ENCODE results near the gene IVD.

The IVD gene

DNA sequence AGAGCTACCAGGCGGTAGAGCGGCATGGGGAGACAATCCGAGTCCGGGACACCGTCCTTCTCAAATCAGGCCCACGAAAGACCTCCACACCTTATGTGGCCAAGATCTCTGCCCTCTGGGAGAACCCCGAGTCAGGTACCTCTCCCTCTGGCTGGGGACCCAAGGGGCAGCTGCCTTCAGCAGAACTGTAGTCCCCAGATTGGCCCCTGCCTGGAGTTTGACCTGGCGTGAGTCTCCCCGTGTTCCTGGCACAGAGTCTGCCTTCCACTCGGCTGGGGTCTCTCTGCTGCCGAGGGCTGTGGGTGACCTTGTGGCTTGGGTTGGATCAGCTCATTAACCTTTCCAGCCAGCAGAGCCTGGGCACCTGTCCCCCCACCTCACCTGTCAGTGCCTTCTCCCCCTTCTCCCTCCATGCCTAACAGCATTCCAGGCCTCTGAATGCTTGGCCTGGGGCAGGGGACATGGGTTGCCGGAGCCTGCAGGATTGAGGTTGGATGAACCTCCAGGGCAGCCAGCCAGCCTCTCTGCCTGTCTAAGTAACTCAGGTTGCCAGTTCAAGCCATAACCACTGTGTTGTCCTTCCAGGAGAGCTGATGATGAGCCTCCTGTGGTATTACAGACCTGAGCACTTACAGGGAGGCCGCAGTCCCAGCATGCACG is 58.4 kb downstream of the IVD start:
- no peaks in the 10 kb centered on the region for H3K9me3 ChIP-seq (ENCODE audit: control insufficient read depth, low read length)
- H3K4me1 ChIP-seq (ENCODE audit: control insufficient read depth, insufficient read depth, low read length, poor library complexity, severe bottlenecking) = no peaks in the 10 kb centered on the region
- no peak overlapping the region for H3K27ac ChIP-seq (ENCODE audit: low read depth, low read length, severe bottlenecking)
- H3K36me3 ChIP-seq (ENCODE audit: control insufficient read depth, insufficient read depth, low read length) = peaks cover 78% of the 10 kb centered on the region
- WGBS, 2 experiments (ENCODE audit: insufficient coverage in 2 of 2) = 96 to 98% methylated on average over 6 to 11 of the region's 14 CpGs
- H3K4me3 ChIP-seq (ENCODE audit: extremely low read depth, insufficient read depth, low read length, poor library complexity, severe bottlenecking) = no peak overlapping the region

DNA sequence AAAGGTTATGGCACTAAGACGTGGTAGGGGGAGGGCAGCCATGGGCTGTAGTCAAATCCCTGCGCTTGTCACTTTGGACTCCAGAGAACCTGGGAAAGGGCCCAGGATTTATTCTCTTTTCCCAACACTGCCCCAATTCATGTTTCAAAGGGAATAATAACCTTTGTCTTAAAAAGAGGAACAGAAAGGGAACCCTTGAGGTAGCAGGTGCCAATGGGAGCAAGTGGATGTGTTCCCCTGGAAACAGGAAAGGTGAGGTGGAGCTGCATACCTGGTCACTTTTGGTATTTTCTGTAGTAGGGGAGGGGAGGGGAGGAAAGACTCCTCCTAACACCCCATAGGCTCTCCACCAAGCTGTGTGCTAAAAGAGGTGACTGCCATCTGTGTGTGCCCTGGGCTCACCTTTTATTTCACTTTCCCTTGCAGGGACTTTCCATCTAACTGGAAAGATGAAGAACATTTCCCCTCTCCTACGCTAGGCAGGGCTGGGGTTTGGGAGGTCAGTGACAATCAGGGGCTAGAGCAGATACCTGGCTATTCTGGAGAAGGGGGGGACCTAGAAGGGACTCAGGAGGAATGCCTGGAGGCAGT is 59.1 kb downstream of the IVD start:
- no peak overlapping the region for H3K27ac ChIP-seq (ENCODE audit: low read depth, low read length, severe bottlenecking)
- H3K4me3 ChIP-seq (ENCODE audit: extremely low read depth, insufficient read depth, low read length, poor library complexity, severe bottlenecking) = no peak overlapping the region
- 100% methylated on average over 2 of the region's 3 CpGs; no CpG with 5 or more reads in 1 of the 2 experiments for WGBS, 2 experiments (ENCODE audit: insufficient coverage in 2 of 2)
- H3K4me1 ChIP-seq (ENCODE audit: control insufficient read depth, insufficient read depth, low read length, poor library complexity, severe bottlenecking) = peaks cover 3% of the 10 kb centered on the region
- H3K36me3 ChIP-seq (ENCODE audit: control insufficient read depth, insufficient read depth, low read length) = peaks cover 71% of the 10 kb centered on the region
- H3K9me3 ChIP-seq (ENCODE audit: control insufficient read depth, low read length) = no peaks in the 10 kb centered on the region

DNA sequence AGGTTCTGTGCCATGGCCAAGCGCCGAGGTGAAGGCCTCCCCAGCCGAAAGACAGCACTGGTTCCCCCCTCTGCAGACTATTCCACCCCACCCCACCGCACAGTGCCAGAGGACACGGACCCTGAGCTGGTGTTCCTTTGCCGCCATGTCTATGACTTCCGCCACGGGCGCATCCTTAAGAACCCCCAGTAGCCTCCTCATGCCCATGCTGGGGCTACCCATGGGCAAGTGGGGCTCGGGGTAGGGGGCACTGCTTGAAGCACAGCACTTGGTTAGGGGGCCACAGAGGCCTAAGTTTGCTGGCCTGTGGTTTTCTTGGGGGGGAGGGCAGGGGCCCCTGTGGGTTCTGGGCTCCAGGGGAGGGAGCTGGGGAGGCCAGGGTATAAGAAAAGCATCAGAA is 60.3 kb downstream of the IVD start:
- 97 to 99% methylated on average over 8 of the region's 10 CpGs for WGBS, 2 experiments (ENCODE audit: insufficient coverage in 2 of 2)
- Histone ChIP-seq H3K27ac (ENCODE audit: low read depth, low read length, severe bottlenecking) (no peak overlapping the region), H3K4me1 (ENCODE audit: control insufficient read depth, insufficient read depth, low read length, poor library complexity, severe bottlenecking) (peaks cover 8% of the 10 kb centered on the region), H3K36me3 (ENCODE audit: control insufficient read depth, insufficient read depth, low read length) (peaks cover 65% of the 10 kb centered on the region), H3K9me3 (ENCODE audit: control insufficient read depth, low read length) (no peaks in the 10 kb centered on the region), H3K4me3 (ENCODE audit: extremely low read depth, insufficient read depth, low read length, poor library complexity, severe bottlenecking) (no peak overlapping the region)

DNA sequence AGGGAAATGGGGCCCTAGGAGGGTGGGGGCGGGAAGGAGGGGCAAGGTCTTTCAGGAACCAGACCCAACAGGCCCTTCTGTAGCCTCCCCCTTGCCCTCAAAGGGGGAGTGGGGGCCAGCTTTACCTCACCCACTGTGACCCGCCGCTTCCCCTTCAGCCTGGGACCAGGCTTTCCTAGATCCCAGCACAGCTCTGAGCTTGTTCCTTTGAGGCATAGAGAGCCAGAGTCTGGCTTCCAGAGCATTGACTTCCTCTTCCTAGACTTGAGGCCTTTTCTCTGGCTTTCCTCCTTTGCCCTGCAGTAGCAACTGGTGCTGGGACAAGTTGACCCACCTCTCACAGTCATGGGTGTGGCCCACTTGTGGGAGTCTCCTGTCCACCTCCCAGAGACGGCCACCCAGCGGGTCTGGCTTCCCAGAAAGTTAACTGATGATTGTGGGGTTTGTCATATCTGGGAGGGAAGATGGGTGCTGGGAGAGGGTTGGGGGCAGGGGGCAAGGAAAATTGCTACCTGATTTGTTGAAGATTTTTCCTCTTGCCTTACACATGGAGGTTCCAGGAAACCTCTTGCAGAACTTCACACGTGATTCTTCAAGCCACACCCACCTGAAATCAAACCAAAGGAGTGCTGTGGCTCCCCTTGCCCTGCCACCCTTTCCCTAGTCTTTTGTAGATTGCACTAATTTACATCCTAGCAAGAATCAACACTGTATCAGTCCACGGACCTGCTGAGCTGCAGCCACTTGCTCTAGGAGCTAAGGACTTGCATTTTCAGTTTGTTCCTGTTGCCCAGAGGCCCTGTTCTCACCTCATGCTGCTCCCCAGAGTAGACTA is 61.0 kb downstream of the IVD start:
- no peak overlapping the region for H3K27ac ChIP-seq (ENCODE audit: low read depth, low read length, severe bottlenecking)
- H3K4me3 ChIP-seq (ENCODE audit: extremely low read depth, insufficient read depth, low read length, poor library complexity, severe bottlenecking) = no peak overlapping the region
- no peaks in the 10 kb centered on the region for H3K9me3 ChIP-seq (ENCODE audit: control insufficient read depth, low read length)
- peaks cover 9% of the 10 kb centered on the region for H3K4me1 ChIP-seq (ENCODE audit: control insufficient read depth, insufficient read depth, low read length, poor library complexity, severe bottlenecking)
- H3K36me3 ChIP-seq (ENCODE audit: control insufficient read depth, insufficient read depth, low read length) = peaks cover 63% of the 10 kb centered on the region
- WGBS, 2 experiments (ENCODE audit: insufficient coverage in 2 of 2) = 77 to 86% methylated on average over 4 to 6 of the region's 7 CpGs

DNA sequence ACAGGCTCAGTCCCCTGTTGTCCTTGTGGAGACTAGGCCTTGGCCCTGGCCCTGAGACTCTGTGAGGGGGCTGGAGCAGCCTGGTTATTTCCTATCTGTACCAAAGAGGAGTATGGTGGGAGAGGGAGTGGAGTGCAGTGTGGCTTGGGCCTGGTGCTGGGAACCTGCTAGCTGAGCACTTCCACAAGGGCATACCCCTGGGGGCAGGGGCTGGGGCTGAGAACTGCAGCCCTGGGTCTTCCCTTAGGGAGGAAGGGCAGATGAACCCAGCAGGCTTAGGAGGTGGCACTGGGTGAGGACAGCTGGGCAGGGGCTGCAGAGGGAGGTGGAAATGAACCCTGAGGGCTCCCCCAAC is 61.6 kb downstream of the IVD start:
- H3K27ac ChIP-seq (ENCODE audit: low read depth, low read length, severe bottlenecking) = no peak overlapping the region
- peaks cover 15% of the 10 kb centered on the region for H3K4me1 ChIP-seq (ENCODE audit: control insufficient read depth, insufficient read depth, low read length, poor library complexity, severe bottlenecking)
- H3K9me3 ChIP-seq (ENCODE audit: control insufficient read depth, low read length) = no peaks in the 10 kb centered on the region
- H3K36me3 ChIP-seq (ENCODE audit: control insufficient read depth, insufficient read depth, low read length) = peaks cover 60% of the 10 kb centered on the region
- no peak overlapping the region for H3K4me3 ChIP-seq (ENCODE audit: extremely low read depth, insufficient read depth, low read length, poor library complexity, severe bottlenecking)

DNA sequence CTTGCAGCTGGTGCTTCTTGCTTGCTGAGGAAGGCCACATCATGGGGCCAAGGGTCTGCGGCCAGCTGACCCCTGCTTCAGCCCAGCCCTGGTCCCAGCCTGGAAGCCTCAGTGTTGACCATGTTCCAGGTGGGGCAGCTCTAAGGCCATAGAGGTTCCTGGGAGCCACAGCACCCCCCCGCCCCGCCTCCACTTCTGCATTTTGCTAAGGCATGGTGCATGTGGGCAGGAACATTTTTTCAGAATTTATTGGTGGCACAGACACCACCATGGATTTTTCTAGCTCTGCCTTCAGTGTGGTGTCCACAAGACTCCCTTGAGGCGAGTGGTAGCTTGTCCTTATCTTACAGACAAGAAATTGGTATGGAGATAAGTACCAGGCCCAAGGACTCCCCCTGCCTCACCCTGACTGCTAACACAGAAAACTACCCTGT is 63.3 kb downstream of the IVD start:
- Histone ChIP-seq H3K9me3 (ENCODE audit: control insufficient read depth, low read length) (no peaks in the 10 kb centered on the region), H3K36me3 (ENCODE audit: control insufficient read depth, insufficient read depth, low read length) (peaks cover 53% of the 10 kb centered on the region), H3K4me3 (ENCODE audit: extremely low read depth, insufficient read depth, low read length, poor library complexity, severe bottlenecking) (no peak overlapping the region), H3K4me1 (ENCODE audit: control insufficient read depth, insufficient read depth, low read length, poor library complexity, severe bottlenecking) (peaks cover 15% of the 10 kb centered on the region), H3K27ac (ENCODE audit: low read depth, low read length, severe bottlenecking) (no peak overlapping the region)
- 94 to 95% methylated on average over 3 to 4 of the region's 4 CpGs for WGBS, 2 experiments (ENCODE audit: insufficient coverage in 2 of 2)

DNA sequence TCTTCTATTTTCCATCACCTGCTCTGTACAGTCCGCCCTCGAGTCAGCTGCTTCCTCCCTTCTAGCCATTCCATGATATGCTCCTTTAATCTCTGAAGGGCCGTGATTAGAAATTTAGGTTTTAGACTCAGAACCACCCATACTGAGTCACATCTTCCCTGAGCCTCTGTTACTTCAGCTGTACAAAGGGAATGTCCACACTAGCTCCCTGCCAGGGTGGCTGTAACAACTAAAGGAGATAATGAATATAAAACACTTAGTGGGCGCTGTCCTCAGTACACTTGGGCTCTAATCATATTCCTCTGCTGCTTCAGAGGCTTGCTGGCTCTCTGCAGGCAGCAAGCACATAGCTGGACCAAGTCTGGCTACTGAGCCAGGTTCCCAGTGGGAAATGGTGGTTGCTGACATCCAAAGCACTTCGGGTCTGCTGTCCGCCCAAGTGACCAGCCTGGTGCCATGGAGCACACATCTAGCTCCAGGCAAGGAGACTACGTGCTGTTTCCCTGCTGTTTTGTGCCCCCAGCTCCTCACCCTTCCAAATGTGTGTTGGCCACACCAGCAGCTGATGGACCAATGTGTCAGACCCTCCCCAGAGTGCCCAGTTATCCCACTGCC is 64.3 kb downstream of the IVD start:
- Histone ChIP-seq H3K4me3 (ENCODE audit: extremely low read depth, insufficient read depth, low read length, poor library complexity, severe bottlenecking) (no peak overlapping the region), H3K9me3 (ENCODE audit: control insufficient read depth, low read length) (no peaks in the 10 kb centered on the region), H3K36me3 (ENCODE audit: control insufficient read depth, insufficient read depth, low read length) (peaks cover 43% of the 10 kb centered on the region), H3K27ac (ENCODE audit: low read depth, low read length, severe bottlenecking) (peak overlapping the region; percentile 87), H3K4me1 (ENCODE audit: control insufficient read depth, insufficient read depth, low read length, poor library complexity, severe bottlenecking) (peaks cover 15% of the 10 kb centered on the region)
- 90% methylated on average over 7 of the region's 7 CpGs for WGBS, 2 experiments (ENCODE audit: insufficient coverage in 2 of 2)

DNA sequence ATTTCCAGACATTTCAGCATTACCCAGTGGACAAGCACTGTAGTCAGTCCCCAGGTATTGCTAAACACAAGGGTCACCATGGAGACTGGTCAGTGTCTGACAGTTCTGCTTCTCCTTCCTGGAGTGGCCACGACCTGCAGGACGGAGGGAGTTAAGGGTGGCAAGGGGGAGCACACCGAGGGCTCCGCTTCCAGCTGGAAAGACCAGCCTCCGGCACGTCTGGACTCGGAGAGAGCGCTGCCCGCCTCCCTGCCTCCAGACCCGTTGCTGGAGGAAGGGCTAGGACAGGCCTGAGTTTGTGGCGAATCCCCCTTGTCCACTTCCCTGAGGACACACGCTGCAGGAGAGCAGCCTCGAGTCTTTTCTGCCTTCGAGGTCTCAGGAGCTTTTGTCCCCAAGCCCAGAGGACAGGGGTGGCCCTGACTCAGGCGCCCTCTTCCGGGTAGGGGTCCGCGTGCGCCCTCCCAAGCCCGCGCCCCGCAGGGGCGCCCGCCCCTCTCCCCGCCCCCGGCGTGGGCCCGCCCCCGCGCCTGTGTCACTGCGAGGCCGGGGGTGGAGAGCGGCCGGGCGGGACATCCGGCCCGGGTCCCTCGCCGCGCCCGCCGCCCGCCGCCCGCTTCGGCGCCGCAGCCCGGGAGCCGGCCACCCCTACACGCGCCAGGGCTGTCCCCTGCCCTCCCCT is 65.0 kb downstream of the IVD start, which contains the start of gene CHST14:
Gene CHST14, plus strand, starts transcription at position 562 of the 682 bp plus-strand sequence. CDS start 230 bp downstream, outside the sequence.
- Histone ChIP-seq H3K9me3 (ENCODE audit: control insufficient read depth, low read length) (no peaks in the 10 kb centered on the region), H3K4me3 (ENCODE audit: extremely low read depth, insufficient read depth, low read length, poor library complexity, severe bottlenecking) (peak within 1 kb of the TSS; percentile 56), H3K36me3 (ENCODE audit: control insufficient read depth, insufficient read depth, low read length) (peaks cover 36% of the 10 kb centered on the region), H3K4me1 (ENCODE audit: control insufficient read depth, insufficient read depth, low read length, poor library complexity, severe bottlenecking) (peaks cover 15% of the 10 kb centered on the region), H3K27ac (ENCODE audit: low read depth, low read length, severe bottlenecking) (peak within 1 kb of the TSS; percentile 87)
- 5 to 8% methylated on average over 4 to 14 of the region's 52 CpGs for WGBS, 2 experiments (ENCODE audit: insufficient coverage in 2 of 2)

Measured in mesodermal cell (in vitro differentiated cells).